ENCODE results near the gene HSF4.

The HSF4 gene

GRCh38 chr16:67202956-67203493 lies 38.5 kb downstream of the HSF4 start:
- DNase-seq, result no peak
- no peaks in the 10 kb centered on the region for H3K27me3 ChIP-seq
- H3K4me1 ChIP-seq, result peaks cover 9% of the 10 kb centered on the region
- no peaks in the 10 kb centered on the region for H3K9me3 ChIP-seq
- TF ChIP-seq CTCF (IDR thresholded peaks at IDR 0.05; ENCODE audit: low read depth, low read length), result no peak
- H3K36me3 ChIP-seq, result peaks cover 21% of the 10 kb centered on the region
- no peak overlapping the region for H3K4me3 ChIP-seq (ENCODE audit: low read depth, low read length)

GRCh38 chr16:67204076-67204475 lies 39.5 kb downstream of the HSF4 start:
- peaks cover 13% of the 10 kb centered on the region for H3K4me1 ChIP-seq
- no peaks in the 10 kb centered on the region for H3K9me3 ChIP-seq
- H3K4me3 ChIP-seq (ENCODE audit: low read depth, low read length), result no peak overlapping the region
- H3K36me3 ChIP-seq, result peaks cover 15% of the 10 kb centered on the region; the same call in 1 of the 2 replicates
- TF ChIP-seq CTCF (IDR thresholded peaks at IDR 0.05; ENCODE audit: low read depth, low read length), result no peak
- H3K27me3 ChIP-seq, result no peaks in the 10 kb centered on the region
- no peak for DNase-seq

- no peak for DNase-seq
- no peak for TF ChIP-seq CTCF (IDR thresholded peaks at IDR 0.05; ENCODE audit: low read depth, low read length)
- H3K36me3 ChIP-seq, result peaks cover 10% of the 10 kb centered on the region; the same call in 1 of the 2 replicates
These were observed 41.7 kb downstream of the HSF4 start for GRCh38 chr16:67206129-67206837.

GRCh38 chr16:67206838-67207248 lies 42.3 kb downstream of the HSF4 start:
- Histone ChIP-seq H3K4me1 (peaks cover 13% of the 10 kb centered on the region), H3K4me3 (ENCODE audit: low read depth, low read length) (no peak overlapping the region), H3K9me3 (no peaks in the 10 kb centered on the region), H3K27me3 (no peaks in the 10 kb centered on the region), H3K36me3 (peaks cover 5% of the 10 kb centered on the region; the same call in 1 of the 2 replicates)
- DNase-seq, result no peak
- no peak for TF ChIP-seq CTCF (IDR thresholded peaks at IDR 0.05; ENCODE audit: low read depth, low read length)

More at GRCh38 chr16:67206129-67206837, 41.7 kb downstream of the HSF4 start:
- Histone ChIP-seq H3K4me3 (ENCODE audit: low read depth, low read length) (no peak overlapping the region), H3K9me3 (no peaks in the 10 kb centered on the region), H3K27me3 (no peaks in the 10 kb centered on the region), H3K4me1 (peaks cover 13% of the 10 kb centered on the region)

- DNase-seq, result peak; percentile 57
- Histone ChIP-seq H3K27me3 (no peaks in the 10 kb centered on the region), H3K4me3 (ENCODE audit: low read depth, low read length) (no peak overlapping the region; the same call in 1 of the 2 replicates), H3K4me1 (peaks cover 13% of the 10 kb centered on the region), H3K9me3 (no peaks in the 10 kb centered on the region), H3K36me3 (no peaks in the 10 kb centered on the region; the same call in 1 of the 2 replicates)
- no peak for TF ChIP-seq CTCF (IDR thresholded peaks at IDR 0.05; ENCODE audit: low read depth, low read length)
These were observed 42.9 kb downstream of the HSF4 start for GRCh38 chr16:67207249-67208091.
